GM13976 (cell line): ENCODE data around the gene RASA3.

ENCODE experiments used
- DNase-seq: peaks from one replicate; pipeline ENCODE4 v3.0.0; 2012; ENCODE audit warnings: low spot score
- CTCF ChIP-seq: IDR thresholded peaks from 2 replicates; pipeline ENCODE4 v1.5.1; 2012; ENCODE audit warnings: borderline replicate concordance, mild to moderate bottlenecking; ENCODE audit not compliant: insufficient read depth; ENCODE audit errors: extremely low read depth, missing control alignments, control extremely low read depth
- in situ Hi-C: fragments of 300-500 bp; cut with MboI; formaldehyde crosslinking; loops from one replicate; pipeline ENCODE4 v1.12.0; 2022; ENCODE audit warnings: low sequenced_read_pairs, mixed read lengths, inconsistent platforms; ENCODE audit not compliant: unreplicated experiment

The RASA3 gene

GRCh38 chr13:114097893-114098688, 34.3 kb downstream of the RASA3 start:
- in situ Hi-C loops, result no loop called here
- no peak for DNase-seq
- TF ChIP-seq CTCF, result no peak

GRCh38 chr13:114097212-114097892, 35.1 kb downstream of the RASA3 start:
- DNase-seq, result no peak
- TF ChIP-seq CTCF, result no peak
- in situ Hi-C loops, result no loop called here

- DNase-seq, result no peak
- in situ Hi-C loops, result no loop called here
- TF ChIP-seq CTCF, result no peak
These were observed 35.6 kb downstream of the RASA3 start for GRCh38 chr13:114096811-114097211.

- no peak for TF ChIP-seq CTCF
- no peak for DNase-seq
- in situ Hi-C loops, result no loop called here
These were observed 36.4 kb downstream of the RASA3 start for GRCh38 chr13:114096031-114096485.

- no peak for DNase-seq
- in situ Hi-C loops, result no loop called here
- no peak for TF ChIP-seq CTCF
These were observed 36.9 kb downstream of the RASA3 start for GRCh38 chr13:114095486-114095885.

GRCh38 chr13:114093118-114093517, 39.3 kb downstream of the RASA3 start:
- no peak for DNase-seq
- TF ChIP-seq CTCF, result no peak
- in situ Hi-C loops, result no loop called here
